H9 (cell line): ENCODE data around the gene CCDC69. TPM values are rescaled to one million over a fixed set of nuclear protein-coding genes. Genes with fewer than 3 reads are reported as not detected.

Experiments
- DNase-seq: peaks from one replicate; pipeline ENCODE4 v3.0.0-alpha.2; 2017
- H2AFZ ChIP-seq: one replicate; pipeline ENCODE4 v1.6.1; 2013; ENCODE audit warnings: mild to moderate bottlenecking, low read length, control low read depth, moderate library complexity
- H2AK5ac ChIP-seq: 2 replicates; pipeline ENCODE4 v1.6.1; 2013; ENCODE audit warnings: low read length, control low read depth, mixed read lengths; ENCODE audit not compliant: insufficient read length
- H2BK120ac ChIP-seq: one replicate; pipeline ENCODE4 v1.6.1; 2013; ENCODE audit warnings: low read depth, mild to moderate bottlenecking, low read length, control low read depth, inconsistent platforms; ENCODE audit not compliant: poor library complexity, severe bottlenecking
- H2BK12ac ChIP-seq: 2 replicates; pipeline ENCODE4 v1.6.1; 2013; ENCODE audit warnings: low read length, control low read depth, mixed read lengths, low read depth; ENCODE audit not compliant: insufficient read length
- H2BK15ac ChIP-seq: 2 replicates; pipeline ENCODE4 v1.6.1; 2013; ENCODE audit warnings: low read depth, low read length, control low read depth
- H2BK20ac ChIP-seq: one replicate; pipeline ENCODE4 v1.6.1; 2013; ENCODE audit warnings: low read depth, mild to moderate bottlenecking, low read length, control low read depth, inconsistent platforms; ENCODE audit not compliant: poor library complexity, severe bottlenecking
- H2BK5ac ChIP-seq: 2 replicates; pipeline ENCODE4 v1.6.1; 2013; ENCODE audit warnings: low read length, control low read depth, mixed read lengths; ENCODE audit not compliant: insufficient read length
- H3K14ac ChIP-seq: 2 replicates; pipeline ENCODE4 v1.6.1; 2013; ENCODE audit warnings: low read length, control low read depth; ENCODE audit not compliant: insufficient read depth
- H3K18ac ChIP-seq: 2 replicates; pipeline ENCODE4 v1.6.1; 2013; ENCODE audit warnings: low read depth, mild to moderate bottlenecking, mixed read lengths, low read length, control low read depth; ENCODE audit not compliant: insufficient read length
- H3K23ac ChIP-seq: 2 replicates; pipeline ENCODE4 v1.6.1; 2013; ENCODE audit warnings: low read length, control low read depth, mixed read lengths, low read depth; ENCODE audit not compliant: insufficient read length
- H3K23me2 ChIP-seq: 2 replicates; pipeline ENCODE4 v1.6.1; 2013; ENCODE audit warnings: low read depth, mild to moderate bottlenecking, mixed read lengths, low read length, control low read depth; ENCODE audit not compliant: insufficient read length, poor library complexity, severe bottlenecking
- H3K27ac ChIP-seq: 2 replicates; pipeline ENCODE4 v1.5.1; 2013; ENCODE audit warnings: low read length, control low read depth, mixed read lengths, low read depth; ENCODE audit not compliant: insufficient read length
- H3K27me3 ChIP-seq: 2 replicates; pipeline ENCODE4 v1.6.1; 2013; ENCODE audit warnings: low read length, control low read depth, inconsistent platforms; ENCODE audit not compliant: insufficient read depth
- H3K4ac ChIP-seq: 2 replicates; pipeline ENCODE4 v1.6.1; 2013; ENCODE audit warnings: low read depth, mild to moderate bottlenecking, control low read depth, inconsistent platforms, low read length, moderate library complexity
- H3K4me1 ChIP-seq: 2 replicates; pipeline ENCODE4 v1.6.1; 2013; ENCODE audit warnings: low read length, control low read depth, inconsistent platforms; ENCODE audit not compliant: insufficient read depth
- H3K4me2 ChIP-seq: 2 replicates; pipeline ENCODE4 v1.6.1; 2013; ENCODE audit warnings: low read length, control low read depth, mixed read lengths; ENCODE audit not compliant: insufficient read length, insufficient read depth
- H3K56ac ChIP-seq: 2 replicates; pipeline ENCODE4 v1.6.1; 2013; ENCODE audit warnings: low read depth, mild to moderate bottlenecking, mixed read lengths, low read length, control low read depth; ENCODE audit not compliant: insufficient read length
- H3K79me1 ChIP-seq: 2 replicates; pipeline ENCODE4 v1.6.1; 2013; ENCODE audit warnings: low read depth, mild to moderate bottlenecking, moderate library complexity, low read length, control low read depth, inconsistent platforms; ENCODE audit not compliant: insufficient read depth, poor library complexity, severe bottlenecking
- H3K79me2 ChIP-seq: 2 replicates; pipeline ENCODE4 v1.6.1; 2013; ENCODE audit warnings: low read length, control low read depth, inconsistent platforms; ENCODE audit not compliant: insufficient read depth
- H3K9ac ChIP-seq: 2 replicates; pipeline ENCODE4 v1.6.1; 2013; ENCODE audit warnings: low read length, control low read depth, mixed read lengths; ENCODE audit not compliant: insufficient read length; ENCODE audit errors: extremely low read depth
- H3K9me3 ChIP-seq: one replicate; pipeline ENCODE4 v1.6.1; 2013; ENCODE audit warnings: low read depth, low read length, inconsistent platforms; ENCODE audit not compliant: control insufficient read depth
- H3T11ph ChIP-seq: one replicate; pipeline ENCODE4 v1.6.1; 2013; ENCODE audit warnings: mild to moderate bottlenecking, low read length, control low read depth, inconsistent platforms
- H4K20me1 ChIP-seq: one replicate; pipeline ENCODE4 v1.6.1; 2013; ENCODE audit not compliant: control insufficient read depth, insufficient read length, insufficient read depth
- H4K5ac ChIP-seq: 2 replicates; pipeline ENCODE4 v1.6.1; 2013; ENCODE audit warnings: low read depth, mild to moderate bottlenecking, mixed read lengths, low read length, control low read depth; ENCODE audit not compliant: insufficient read length
- H4K8ac ChIP-seq: replicated peaks from 2 replicates; pipeline ENCODE4 v1.6.1; 2013; ENCODE audit warnings: low read length, control low read depth, mixed read lengths, low read depth; ENCODE audit not compliant: insufficient read length
- H4K91ac ChIP-seq: 2 replicates; pipeline ENCODE4 v1.6.1; 2013; ENCODE audit warnings: low read depth, mild to moderate bottlenecking, moderate library complexity, mixed read lengths, low read length, control low read depth; ENCODE audit not compliant: insufficient read length
- H3K27ac Mint-ChIP-seq, 3 experiments: 2 replicates in 2 of 3; 3 replicates in 1 of 3; pipeline ENCODE4 v1.8.0; 2020 to 2021; ENCODE audit warnings: mixed read lengths in 3 of 3, mild to moderate bottlenecking in 1 of 3, moderate library complexity in 1 of 3
- H3K27me3 Mint-ChIP-seq: 2 replicates; pipeline ENCODE4 v1.8.0; 2021; ENCODE audit warnings: low read depth, mild to moderate bottlenecking, moderate library complexity, mixed read lengths
- H3K36me3 Mint-ChIP-seq, 3 experiments: 2 replicates in 2 of 3; 3 replicates in 1 of 3; pipeline ENCODE4 v1.8.0; 2020 to 2021; ENCODE audit warnings: low read depth in 3 of 3, mixed read lengths in 3 of 3; ENCODE audit not compliant: insufficient read depth in 1 of 3
- H3K4me1 Mint-ChIP-seq, 2 experiments: 2 replicates each; pipeline ENCODE4 v1.8.0; 2020; ENCODE audit warnings: mixed read lengths in 2 of 2
- H3K4me3 Mint-ChIP-seq, 2 experiments: 2 replicates in 1 of 2; 3 replicates in 1 of 2; pipeline ENCODE4 v1.8.0; 2020 to 2021; ENCODE audit warnings: mild to moderate bottlenecking in 2 of 2, mixed read lengths in 2 of 2, moderate library complexity in 1 of 2
- H3K9me3 Mint-ChIP-seq, 2 experiments: 2 replicates in 1 of 2; 3 replicates in 1 of 2; pipeline ENCODE4 v1.8.0; 2020; ENCODE audit warnings: mild to moderate bottlenecking in 2 of 2, mixed read lengths in 2 of 2, moderate library complexity in 1 of 2
- CTCF ChIP-seq: fragments of 200-600 bp; sonication (generic); conservative IDR thresholded peaks from 3 replicates; pipeline ENCODE4 v1.8.0; 2021; ENCODE audit warnings: antibody characterized with exemption, mild to moderate bottlenecking
- WGBS: extraction: QIAGEN DNeasy Blood & Tissue Kit; methylation state at CpG from one replicate; pipeline ENCODE4 v1.1.7; 2013; ENCODE audit warnings: missing lambda C conversion rate, low lambda C conversion rate, mixed read lengths; ENCODE audit not compliant: insufficient read length; ENCODE audit errors: extremely low coverage; 5-methylcytosine and 5-hydroxymethylcytosine counted together
- total RNA-seq: library from RNA; stranded (reverse); gene quantifications from 2 replicates; pipeline ENCODE4 v1.2.1, GENCODE V29; 2021

CCDC69 gene
- total RNA-seq, 1 experiment from 2014 or later = 5.3 TPM

- Histone ChIP-seq H4K5ac (no peak overlapping the region), H2BK12ac (no peak overlapping the region), H2AK5ac (no peak overlapping the region), H3K9ac (no peak overlapping the region), H2BK5ac (no peak overlapping the region), H2BK120ac (no peak overlapping the region), H3K79me2 (no peaks in the 10 kb centered on the region), H3K14ac (no peak overlapping the region), H2BK20ac (no peak overlapping the region), H3K23ac (no peak overlapping the region), H3T11ph (no peak overlapping the region), H3K4ac (no peak overlapping the region), H4K91ac (no peak overlapping the region), H3K4me1 (no peaks in the 10 kb centered on the region), H2BK15ac (no peak overlapping the region), H3K9me3 (no peaks in the 10 kb centered on the region), H3K18ac (no peak overlapping the region), H3K56ac (no peak overlapping the region), H3K4me2 (no peak overlapping the region), H4K20me1 (no peaks in the 10 kb centered on the region), H4K8ac (no peak overlapping the region), H3K27me3 (no peaks in the 10 kb centered on the region), H2AFZ (no peak overlapping the region), H3K79me1 (no peaks in the 10 kb centered on the region), H3K27ac (no peak overlapping the region), H3K23me2 (peaks cover 3% of the 10 kb centered on the region)
- no peak for DNase-seq
- 0 out of 7 replicates have a peak overlapping the region, but pooled peaks of 1 of the 3 experiments have one; percentile 36 for H3K27ac Mint-ChIP-seq
- peaks cover 17 to 22% of the 10 kb centered on the region in 2 experiments for H3K4me1 Mint-ChIP-seq
- WGBS = no CpG with 5 or more reads among the region's 6 CpGs
- TF ChIP-seq CTCF = no peak
- H3K27me3 Mint-ChIP-seq = peaks cover 17% of the 10 kb centered on the region
- H3K9me3 Mint-ChIP-seq = no peaks in the 10 kb centered on the region
- H3K4me3 Mint-ChIP-seq = peak overlapping the region in 1 of 2 experiments; percentile 83; a peak in 2 of 5 replicates
- H3K36me3 Mint-ChIP-seq = peaks cover 0 to 2% (median 0%) of the 10 kb centered on the region in 3 experiments; a peak in 1 of 7 replicates
Measured at GRCh38 chr5:151224372-151224771, 480 bp upstream of the CCDC69 start.
